ENCODE data around the gene ZNF524.
"Not testable (repeated sequence)": the region's sequence is repeated elsewhere in the genome, so short reads cannot be mapped to it uniquely, and the experiment has no call there.

ZNF524 gene

DNA sequence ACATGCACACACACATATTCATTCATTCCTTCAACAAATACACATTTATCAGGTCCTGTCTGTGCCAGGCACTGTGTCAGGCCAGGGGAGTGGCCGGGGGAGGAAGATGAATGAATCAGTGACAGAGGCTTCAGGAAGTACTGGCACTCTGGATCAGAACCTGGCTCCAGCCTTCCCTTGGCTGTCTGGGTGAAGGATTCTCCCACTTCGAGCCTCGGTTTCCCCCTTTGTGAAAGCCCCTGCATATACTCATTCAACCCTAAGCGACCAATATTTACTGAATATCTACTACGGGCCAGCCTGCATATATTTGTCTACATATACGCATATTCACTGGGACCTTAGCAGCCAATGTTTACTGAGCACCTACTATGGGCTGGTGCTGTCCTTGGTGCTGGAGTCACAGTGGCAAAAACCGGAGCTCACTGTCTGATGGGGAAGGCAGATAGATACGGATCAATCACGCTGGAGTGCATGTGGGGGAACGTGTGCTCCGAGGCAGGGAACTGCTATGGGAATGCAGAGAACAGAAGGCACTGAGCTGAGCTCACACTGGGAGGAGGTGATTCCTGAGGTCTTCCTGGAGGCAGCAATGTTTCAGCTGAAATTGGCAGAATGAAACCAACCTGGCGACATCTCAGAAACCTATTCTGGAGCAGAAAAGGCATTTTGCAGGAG lies 18.8 kb upstream of the ZNF524 start:
- no peak for DNase-seq (ENCODE audit: low read depth in 3 of 3)

GRCh38 chr19:55581823-55582223 lies 18.3 kb upstream of the ZNF524 start:
- DNase-seq (ENCODE audit: low read depth in 3 of 3) = no peak

GRCh38 chr19:55582284-55582683 lies 17.8 kb upstream of the ZNF524 start:
- not testable (repeated sequence) for DNase-seq (ENCODE audit: low read depth in 3 of 3)

- DNase-seq (ENCODE audit: low read depth in 3 of 3) = not testable (repeated sequence)
These were observed 16.2 kb upstream of the ZNF524 start for GRCh38 chr19:55583897-55584296.

GRCh38 chr19:55584871-55585270 lies 15.2 kb upstream of the ZNF524 start:
- no peak for DNase-seq (ENCODE audit: low read depth in 3 of 3)

DNA sequence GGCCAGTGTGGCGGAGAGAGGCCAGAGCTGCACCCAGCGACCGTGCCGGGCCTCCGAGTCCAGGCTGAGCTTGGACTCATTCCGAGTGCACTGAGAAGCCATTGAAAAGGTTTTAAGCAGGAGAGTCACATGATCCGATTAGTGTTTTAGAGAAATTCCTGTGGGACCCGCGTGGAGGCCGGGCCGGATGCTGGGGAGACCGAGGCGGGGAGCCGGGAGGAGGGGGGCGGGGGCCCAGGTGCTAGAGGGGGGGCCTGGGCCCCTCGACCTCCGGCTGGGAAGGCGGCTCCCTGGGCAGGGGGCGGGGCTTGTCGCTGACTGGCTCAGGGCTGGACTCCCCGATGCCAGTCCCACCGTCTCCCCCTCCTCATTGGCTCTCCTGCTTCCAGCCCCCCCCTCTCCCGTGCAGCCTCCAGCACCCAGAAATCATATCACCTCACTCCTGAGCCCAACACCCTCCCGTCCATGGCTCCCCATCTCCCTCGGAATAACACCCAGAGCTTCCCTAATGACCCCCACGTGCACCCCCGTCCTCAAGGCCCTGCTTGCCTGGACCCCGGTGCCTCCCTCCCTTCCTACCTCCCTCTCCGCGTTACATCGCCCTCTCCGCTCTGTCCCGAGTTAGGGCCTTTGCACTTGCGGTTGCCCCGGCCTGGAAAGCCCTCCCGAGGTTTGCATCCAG lies 14.3 kb upstream of the ZNF524 start:
- DNase-seq (ENCODE audit: low read depth in 3 of 3) = peak in 1 of 3 donors; percentile 53

GRCh38 chr19:55586976-55587668 lies 13.0 kb upstream of the ZNF524 start:
- DNase-seq (ENCODE audit: low read depth in 3 of 3) = peak; percentile 89 to 91 (median 90)

GRCh38 chr19:55588738-55589137 lies 11.3 kb upstream of the ZNF524 start:
- DNase-seq (ENCODE audit: low read depth in 3 of 3) = no peak

DNA sequence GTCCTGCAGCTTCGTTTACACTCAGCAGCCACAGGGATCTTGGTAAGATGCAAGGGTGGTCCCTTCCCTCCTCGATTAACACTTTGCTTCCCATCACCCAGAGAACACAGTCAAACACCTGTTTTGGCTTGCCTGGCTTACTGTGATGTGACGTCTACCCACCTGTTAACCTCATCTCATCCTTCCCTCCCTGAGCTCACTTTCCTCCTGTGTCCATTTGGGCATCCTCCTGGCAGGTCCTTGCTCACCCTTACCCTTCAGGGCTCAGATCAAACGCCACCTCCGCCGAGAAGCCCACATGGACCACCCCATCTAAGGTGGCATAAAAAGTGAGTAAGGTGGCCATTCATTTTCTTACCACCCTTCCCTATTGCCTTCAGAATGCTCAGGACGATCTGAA lies 10.0 kb upstream of the ZNF524 start:
- DNase-seq (ENCODE audit: low read depth in 3 of 3) = no peak

DNA sequence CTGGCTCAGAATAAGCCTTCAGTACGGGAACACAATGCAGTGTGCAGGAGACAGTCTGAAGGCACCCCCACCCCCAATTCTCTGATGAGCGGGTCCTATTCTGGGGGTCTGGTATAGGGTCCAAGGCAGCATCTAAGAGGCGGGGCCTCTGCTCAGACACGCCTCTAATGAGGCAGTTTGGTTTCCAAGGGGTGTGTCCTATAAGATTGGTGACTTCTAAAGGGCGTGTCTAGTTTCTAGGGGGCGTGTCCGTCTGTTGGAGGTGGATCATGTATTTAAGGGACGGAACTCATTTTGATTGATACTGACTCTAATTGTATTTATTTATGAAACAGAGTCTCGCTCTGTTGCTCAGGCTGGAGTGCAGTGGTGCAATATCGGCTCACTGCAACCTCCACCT lies 9.5 kb upstream of the ZNF524 start:
- DNase-seq (ENCODE audit: low read depth in 3 of 3) = no peak

- no peak for DNase-seq (ENCODE audit: low read depth in 3 of 3)
These were observed 8.5 kb upstream of the ZNF524 start for GRCh38 chr19:55591555-55591954.

DNA sequence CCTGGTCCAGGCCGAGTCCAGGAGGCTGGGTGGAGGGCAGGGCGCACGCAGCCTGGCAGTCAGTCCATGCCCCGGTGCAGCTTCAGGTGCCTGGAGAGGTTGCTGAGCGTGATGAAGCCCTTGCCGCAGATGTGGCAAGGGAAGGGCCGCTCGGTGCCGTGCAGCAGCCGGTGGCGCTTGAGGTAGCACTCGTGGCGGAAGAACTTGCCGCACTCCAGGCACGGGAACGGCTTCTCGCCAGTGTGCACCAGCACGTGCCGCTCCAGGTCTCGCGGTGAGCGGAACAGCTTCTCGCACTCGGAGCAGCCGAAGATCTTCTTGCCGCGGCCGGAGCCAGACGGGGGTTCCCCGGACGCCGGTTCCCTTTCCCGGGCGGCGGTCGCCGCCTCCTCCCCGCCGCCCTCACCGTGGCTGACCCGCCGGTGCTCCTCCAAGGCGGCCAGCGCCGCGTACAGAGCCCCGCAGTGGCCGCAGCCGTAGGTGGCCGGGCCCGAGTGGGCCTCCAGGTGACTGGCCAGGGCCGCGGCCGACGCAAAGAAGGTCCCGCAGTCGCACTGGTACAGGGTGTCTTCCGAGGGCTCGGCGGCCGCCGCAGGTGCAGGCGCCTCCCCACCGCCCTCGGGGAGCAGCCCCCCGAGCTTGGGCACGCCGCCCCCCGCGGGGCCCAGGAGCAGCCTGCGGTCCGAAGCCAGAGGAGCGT lies 7.5 kb upstream of the ZNF524 start:
- DNase-seq (ENCODE audit: low read depth in 3 of 3) = no peak

DNA sequence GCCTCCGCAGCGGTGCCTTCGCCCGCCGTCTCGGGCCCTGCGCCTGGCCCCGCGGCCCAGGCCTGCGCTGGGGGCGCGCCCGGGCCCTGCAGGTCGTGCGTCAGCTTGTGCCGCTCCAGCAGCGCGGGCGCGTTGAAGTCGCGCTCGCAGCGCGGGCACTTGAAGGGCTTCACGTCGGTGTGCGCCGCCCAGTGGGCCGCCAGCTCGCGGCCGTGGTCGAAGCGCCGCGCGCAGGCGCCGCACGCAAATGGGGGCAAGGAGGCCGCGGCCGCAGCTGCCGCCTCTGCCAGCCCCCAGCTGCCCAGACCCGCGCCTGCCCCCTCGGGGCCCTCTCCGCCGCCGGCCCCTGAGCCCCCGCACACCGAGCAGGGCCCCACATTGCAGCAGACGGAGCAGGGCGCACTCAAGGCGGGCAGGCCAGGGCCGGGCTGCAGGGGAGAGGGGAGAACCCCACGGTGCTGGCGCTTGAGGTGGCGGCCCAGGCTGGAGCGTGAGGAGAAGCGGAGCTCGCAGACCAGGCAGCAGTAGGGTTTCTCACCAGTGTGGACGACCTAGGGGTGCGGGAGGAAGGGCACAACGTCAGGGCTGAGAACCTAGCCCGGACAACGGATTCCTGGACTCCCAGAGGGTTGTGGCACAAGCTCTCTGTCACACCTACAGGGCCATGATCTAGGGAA lies 6.9 kb upstream of the ZNF524 start:
- no peak for DNase-seq (ENCODE audit: low read depth in 3 of 3)

- no peak for DNase-seq (ENCODE audit: low read depth in 3 of 3)
These were observed 5.0 kb upstream of the ZNF524 start for GRCh38 chr19:55594996-55595545.

DNA sequence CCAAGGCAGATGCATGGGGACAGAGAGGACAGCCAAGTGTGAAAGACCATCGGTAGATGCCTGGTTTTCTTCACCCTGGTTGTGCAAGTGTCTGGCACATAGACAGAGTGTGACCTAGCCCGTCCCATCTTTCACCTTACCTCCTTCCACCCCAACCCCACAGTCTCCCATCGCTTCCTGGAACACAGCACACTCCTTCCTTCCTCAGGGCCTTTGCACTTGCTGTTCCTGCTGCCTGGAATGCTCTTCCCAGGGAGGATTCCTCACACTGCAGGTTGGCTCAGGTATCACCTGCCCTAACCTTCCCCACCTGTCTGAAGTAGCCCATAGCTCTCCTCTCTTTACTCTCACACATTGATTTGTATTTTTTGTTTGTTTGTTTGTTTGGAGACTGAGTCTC lies 3.8 kb upstream of the ZNF524 start:
- DNase-seq (ENCODE audit: low read depth in 3 of 3) = no peak

- DNase-seq (ENCODE audit: low read depth in 3 of 3) = no peak
These were observed 2.6 kb upstream of the ZNF524 start for GRCh38 chr19:55597501-55597921.

GRCh38 chr19:55598034-55598433 lies 2.1 kb upstream of the ZNF524 start:
- DNase-seq (ENCODE audit: low read depth in 3 of 3) = no peak

GRCh38 chr19:55598719-55599467 lies 1.2 kb upstream of the ZNF524 start:
- peak; percentile 89 to 95 (median 92) for DNase-seq (ENCODE audit: low read depth in 3 of 3)

DNA sequence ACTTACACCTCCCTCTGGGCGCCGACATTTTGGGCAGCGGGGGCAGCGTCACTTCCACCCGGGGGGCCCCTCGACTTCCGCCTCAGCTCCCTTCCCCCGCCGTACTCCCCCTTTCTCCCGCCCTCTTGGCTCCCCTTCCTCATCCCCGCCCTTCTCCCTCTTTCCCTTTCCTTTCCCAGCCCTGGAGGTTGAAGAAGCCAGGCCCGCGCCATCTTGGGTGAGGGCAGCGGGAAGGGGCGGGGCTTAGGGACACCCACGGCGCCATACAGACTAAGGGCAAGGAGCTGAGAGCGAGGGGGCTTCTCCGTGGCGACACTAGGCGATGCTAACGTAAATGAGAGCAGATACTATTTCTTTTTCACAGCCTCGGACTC lies 633 bp upstream of the ZNF524 start, which contains the start of gene FIZ1:
FIZ1 (minus strand) TSS at position 50 of the 374 bp plus-strand sequence. CDS start 1,652 bp downstream, outside the sequence.
- DNase-seq (ENCODE audit: low read depth in 3 of 3) = peak; percentile 93 to 95 (median 95)

- DNase-seq (ENCODE audit: low read depth in 3 of 3) = no peak
These were observed 557 bp downstream of the ZNF524 start for GRCh38 chr19:55600662-55601028.

GRCh38 chr19:55601084-55601483 lies 996 bp downstream of the ZNF524 start:
- no peak for DNase-seq (ENCODE audit: low read depth in 3 of 3)
